ENCODE results near the gene SLC9A9. TPM values are rescaled to one million over a fixed set of nuclear protein-coding genes. Genes with fewer than 3 reads are reported as not detected.

The SLC9A9 gene
- total RNA-seq, 6 experiments from 2014 or later, result 0.10 to 0.55 (median 0.33) TPM; not detected in 2

DNA sequence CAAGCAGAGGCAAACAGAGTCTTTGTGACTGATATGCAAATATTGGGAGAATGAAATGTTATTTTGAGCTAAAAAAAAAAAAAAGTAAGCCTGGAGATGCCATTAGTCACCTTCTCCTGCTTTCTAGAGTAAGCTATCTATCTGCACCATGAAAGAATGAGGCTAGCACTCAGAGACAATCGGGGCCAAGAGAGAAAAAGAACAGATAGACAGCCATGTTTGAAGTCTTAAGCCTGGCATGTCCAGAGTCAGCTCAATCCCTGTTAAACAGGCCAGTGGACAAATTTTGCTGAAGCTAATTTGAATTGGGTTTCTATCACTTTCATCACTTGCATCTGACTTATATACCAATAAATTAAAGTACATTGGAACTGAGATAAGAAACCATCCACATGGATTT is 204.4 kb downstream of the SLC9A9 start:
- no peak for DNase-seq
- H3K9me3 Mint-ChIP-seq, result no peaks in the 10 kb centered on the region; the same call in 1 of the 2 replicates
- no peaks in the 10 kb centered on the region for H3K36me3 Mint-ChIP-seq (ENCODE audit: low read depth)
- peaks cover 6% of the 10 kb centered on the region for H3K4me1 Mint-ChIP-seq (ENCODE audit: low read depth)
- no peak overlapping the region for H3K4me3 Mint-ChIP-seq
- TF ChIP-seq, protein P1, sequence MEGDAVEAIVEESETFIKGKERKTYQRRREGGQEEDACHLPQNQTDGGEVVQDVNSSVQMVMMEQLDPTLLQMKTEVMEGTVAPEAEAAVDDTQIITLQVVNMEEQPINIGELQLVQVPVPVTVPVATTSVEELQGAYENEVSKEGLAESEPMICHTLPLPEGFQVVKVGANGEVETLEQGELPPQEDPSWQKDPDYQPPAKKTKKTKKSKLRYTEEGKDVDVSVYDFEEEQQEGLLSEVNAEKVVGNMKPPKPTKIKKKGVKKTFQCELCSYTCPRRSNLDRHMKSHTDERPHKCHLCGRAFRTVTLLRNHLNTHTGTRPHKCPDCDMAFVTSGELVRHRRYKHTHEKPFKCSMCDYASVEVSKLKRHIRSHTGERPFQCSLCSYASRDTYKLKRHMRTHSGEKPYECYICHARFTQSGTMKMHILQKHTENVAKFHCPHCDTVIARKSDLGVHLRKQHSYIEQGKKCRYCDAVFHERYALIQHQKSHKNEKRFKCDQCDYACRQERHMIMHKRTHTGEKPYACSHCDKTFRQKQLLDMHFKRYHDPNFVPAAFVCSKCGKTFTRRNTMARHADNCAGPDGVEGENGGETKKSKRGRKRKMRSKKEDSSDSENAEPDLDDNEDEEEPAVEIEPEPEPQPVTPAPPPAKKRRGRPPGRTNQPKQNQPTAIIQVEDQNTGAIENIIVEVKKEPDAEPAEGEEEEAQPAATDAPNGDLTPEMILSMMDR (IDR thresholded peaks at IDR 0.05), result no peak
- H3K27ac Mint-ChIP-seq, result no peak overlapping the region
- no peaks in the 10 kb centered on the region for H3K27me3 Mint-ChIP-seq (ENCODE audit: insufficient read depth)

DNA sequence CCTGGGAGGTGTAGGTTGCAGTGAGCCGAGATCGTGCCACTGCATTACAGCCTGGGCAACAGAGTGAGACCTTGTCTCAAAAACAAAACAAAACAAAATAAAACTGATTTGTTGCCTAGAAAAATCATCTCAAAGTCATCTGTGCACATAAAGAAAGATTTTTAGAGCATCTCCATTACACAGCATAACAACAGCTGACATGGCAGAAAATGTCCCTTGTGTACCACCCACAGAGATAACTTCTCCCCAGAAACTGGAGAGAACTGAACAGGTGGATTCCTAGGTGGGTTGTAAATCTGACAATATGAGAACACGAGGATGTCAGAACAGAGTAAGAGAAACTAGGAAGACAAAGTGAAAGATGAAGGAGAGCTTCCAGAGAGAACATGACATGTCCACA is 207.5 kb downstream of the SLC9A9 start:
- TF ChIP-seq, protein P1 (IDR thresholded peaks at IDR 0.05), result no peak
- H3K36me3 Mint-ChIP-seq (ENCODE audit: low read depth), result no peaks in the 10 kb centered on the region
- H3K9me3 Mint-ChIP-seq, result peaks cover 6% of the 10 kb centered on the region; the same call in 1 of the 2 replicates
- H3K27ac Mint-ChIP-seq, result no peak overlapping the region
- no peak for DNase-seq
- H3K27me3 Mint-ChIP-seq (ENCODE audit: insufficient read depth), result no peaks in the 10 kb centered on the region
- H3K4me1 Mint-ChIP-seq (ENCODE audit: low read depth), result peaks cover 6% of the 10 kb centered on the region
- no peak overlapping the region for H3K4me3 Mint-ChIP-seq

DNA sequence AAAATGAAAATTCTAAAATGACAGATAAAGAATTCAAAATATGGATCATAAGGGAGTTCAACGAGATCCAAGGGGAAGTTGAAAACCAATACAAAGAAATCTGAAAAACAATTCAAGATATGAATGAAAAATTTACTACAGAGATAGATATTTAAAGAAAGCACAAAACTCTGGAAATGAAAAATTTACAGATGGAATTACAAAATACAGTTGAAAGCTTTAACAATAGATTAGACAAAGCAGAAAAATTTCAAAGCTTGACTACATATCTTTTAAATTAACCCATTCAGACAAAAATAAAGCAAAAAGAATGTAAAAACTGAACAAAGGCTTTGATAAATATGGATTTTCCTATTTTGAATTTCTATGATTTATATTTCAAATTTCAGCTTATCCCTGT is 211.1 kb downstream of the SLC9A9 start:
- Mint-ChIP-seq H3K36me3 (ENCODE audit: low read depth) (no peaks in the 10 kb centered on the region), H3K27ac (no peak overlapping the region), H3K27me3 (ENCODE audit: insufficient read depth) (no peaks in the 10 kb centered on the region), H3K9me3 (peaks cover 6% of the 10 kb centered on the region; the same call in 1 of the 2 replicates), H3K4me3 (no peak overlapping the region), H3K4me1 (ENCODE audit: low read depth) (no peaks in the 10 kb centered on the region)
- no peak for DNase-seq
- TF ChIP-seq, protein P1 (IDR thresholded peaks at IDR 0.05), result no peak

DNA sequence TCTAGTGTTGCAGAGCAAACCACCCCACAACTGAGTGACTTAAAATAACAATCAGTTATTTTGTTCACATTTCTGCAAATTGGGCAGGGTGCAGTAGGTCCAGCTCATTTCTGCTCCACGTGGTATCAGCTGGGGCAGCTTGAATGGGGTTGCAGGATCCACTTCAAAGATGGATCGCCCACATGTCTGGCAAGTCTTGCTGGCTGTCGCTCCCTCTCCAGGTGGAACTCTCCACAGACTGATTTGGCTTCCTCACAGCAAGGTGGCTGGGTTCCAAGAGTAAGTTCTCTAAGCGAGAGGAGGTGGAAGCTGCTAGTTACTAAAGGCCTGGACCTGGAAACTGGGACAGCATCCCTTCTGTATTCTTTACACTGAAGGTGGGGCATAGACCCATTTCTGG is 213.3 kb downstream of the SLC9A9 start:
- Mint-ChIP-seq H3K36me3 (ENCODE audit: low read depth) (no peaks in the 10 kb centered on the region), H3K4me3 (no peak overlapping the region), H3K4me1 (ENCODE audit: low read depth) (no peaks in the 10 kb centered on the region), H3K9me3 (peaks cover 6% of the 10 kb centered on the region; the same call in 1 of the 2 replicates), H3K27me3 (ENCODE audit: insufficient read depth) (no peaks in the 10 kb centered on the region), H3K27ac (no peak overlapping the region)
- TF ChIP-seq, protein P1 (IDR thresholded peaks at IDR 0.05), result no peak
- no peak for DNase-seq

DNA sequence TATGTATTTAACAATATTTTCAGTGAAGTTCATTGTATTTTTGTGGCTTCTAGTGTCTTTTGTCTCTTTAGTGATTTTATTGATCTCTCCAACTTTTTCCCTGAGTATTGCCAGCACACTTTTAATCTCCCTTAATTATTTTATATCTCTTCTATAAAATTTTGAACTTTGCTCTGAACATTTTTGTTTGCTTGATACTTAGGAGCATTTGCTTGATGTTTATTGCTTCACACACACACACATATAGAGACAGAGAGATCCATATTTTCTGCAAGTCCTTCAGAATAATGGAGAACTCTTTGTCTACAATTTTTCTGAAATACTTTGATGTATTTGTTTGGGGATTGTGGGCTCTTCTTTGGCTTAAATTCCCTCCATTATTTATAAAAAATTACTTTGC is 213.8 kb downstream of the SLC9A9 start:
- no peak overlapping the region for H3K4me3 Mint-ChIP-seq
- TF ChIP-seq, protein P1 (IDR thresholded peaks at IDR 0.05), result no peak
- H3K9me3 Mint-ChIP-seq, result peaks cover 6% of the 10 kb centered on the region; the same call in 1 of the 2 replicates
- no peaks in the 10 kb centered on the region for H3K36me3 Mint-ChIP-seq (ENCODE audit: low read depth)
- DNase-seq, result no peak
- H3K27me3 Mint-ChIP-seq (ENCODE audit: insufficient read depth), result no peaks in the 10 kb centered on the region
- no peaks in the 10 kb centered on the region for H3K4me1 Mint-ChIP-seq (ENCODE audit: low read depth)
- no peak overlapping the region for H3K27ac Mint-ChIP-seq

DNA sequence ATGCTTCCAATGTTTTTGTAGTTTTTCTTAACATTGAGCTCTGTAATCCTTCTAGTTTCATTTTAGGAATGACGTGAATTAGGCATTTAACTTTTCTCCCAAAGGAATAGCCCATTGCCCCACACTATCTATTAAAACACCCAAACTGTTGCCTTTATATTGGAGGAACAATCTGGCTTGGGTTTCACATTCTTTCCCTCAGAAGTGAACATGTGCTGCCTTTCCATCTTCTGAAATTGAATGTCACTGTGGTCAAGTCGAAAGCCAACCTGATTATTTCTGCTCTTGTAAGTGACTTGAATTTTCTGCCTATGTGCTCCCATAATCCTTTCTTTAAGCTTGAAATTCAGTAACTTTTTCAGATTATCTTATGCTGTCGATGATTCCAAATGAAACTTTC is 214.5 kb downstream of the SLC9A9 start:
- no peaks in the 10 kb centered on the region for H3K4me1 Mint-ChIP-seq (ENCODE audit: low read depth)

More for the DNA sequence above, 214.5 kb downstream of the SLC9A9 start:
- no peak for DNase-seq
- TF ChIP-seq, protein P1 (IDR thresholded peaks at IDR 0.05), result no peak
- no peak overlapping the region for H3K27ac Mint-ChIP-seq
- H3K4me3 Mint-ChIP-seq, result no peak overlapping the region
- no peaks in the 10 kb centered on the region for H3K27me3 Mint-ChIP-seq (ENCODE audit: insufficient read depth)
- H3K9me3 Mint-ChIP-seq, result peaks cover 6% of the 10 kb centered on the region; the same call in 1 of the 2 replicates
- no peaks in the 10 kb centered on the region for H3K36me3 Mint-ChIP-seq (ENCODE audit: low read depth)
